Measurements from ENCODE around the gene TRIM31.

DNA sequence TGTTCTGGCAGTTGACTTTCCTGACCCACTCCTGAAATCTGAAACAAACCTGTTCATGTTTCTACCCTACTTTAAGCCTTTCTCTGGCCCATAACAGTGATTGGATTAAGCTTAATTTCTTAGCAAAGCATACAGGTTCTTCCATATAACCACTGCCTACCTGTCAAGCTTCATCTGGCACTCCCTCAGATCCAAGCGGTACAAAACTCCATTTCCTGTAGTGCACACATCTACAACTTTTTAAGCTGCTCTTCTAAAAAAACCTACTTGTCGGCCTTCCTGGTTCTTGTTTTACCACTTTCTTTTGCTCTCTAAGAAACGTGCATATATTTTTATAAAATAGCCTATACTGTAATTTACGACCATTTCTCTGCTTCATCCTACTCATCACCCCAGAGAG, 46.8 kb downstream of the TRIM31 start:
- TF ChIP-seq, protein P1, sequence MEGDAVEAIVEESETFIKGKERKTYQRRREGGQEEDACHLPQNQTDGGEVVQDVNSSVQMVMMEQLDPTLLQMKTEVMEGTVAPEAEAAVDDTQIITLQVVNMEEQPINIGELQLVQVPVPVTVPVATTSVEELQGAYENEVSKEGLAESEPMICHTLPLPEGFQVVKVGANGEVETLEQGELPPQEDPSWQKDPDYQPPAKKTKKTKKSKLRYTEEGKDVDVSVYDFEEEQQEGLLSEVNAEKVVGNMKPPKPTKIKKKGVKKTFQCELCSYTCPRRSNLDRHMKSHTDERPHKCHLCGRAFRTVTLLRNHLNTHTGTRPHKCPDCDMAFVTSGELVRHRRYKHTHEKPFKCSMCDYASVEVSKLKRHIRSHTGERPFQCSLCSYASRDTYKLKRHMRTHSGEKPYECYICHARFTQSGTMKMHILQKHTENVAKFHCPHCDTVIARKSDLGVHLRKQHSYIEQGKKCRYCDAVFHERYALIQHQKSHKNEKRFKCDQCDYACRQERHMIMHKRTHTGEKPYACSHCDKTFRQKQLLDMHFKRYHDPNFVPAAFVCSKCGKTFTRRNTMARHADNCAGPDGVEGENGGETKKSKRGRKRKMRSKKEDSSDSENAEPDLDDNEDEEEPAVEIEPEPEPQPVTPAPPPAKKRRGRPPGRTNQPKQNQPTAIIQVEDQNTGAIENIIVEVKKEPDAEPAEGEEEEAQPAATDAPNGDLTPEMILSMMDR (IDR thresholded peaks at IDR 0.05) = no peak
- TF ChIP-seq EP300 (IDR thresholded peaks at IDR 0.05) (no peak), POLR2A (IDR thresholded peaks at IDR 0.05) (no peak)
